B cell (primary cell): ENCODE data around the gene ZFYVE27. TPM values are rescaled to one million over a fixed set of nuclear protein-coding genes. Genes with fewer than 3 reads are reported as not detected.
A peak's percentile ranks its signal among the peaks of the same experiment; 100 is the strongest.

Source experiments
- ATAC-seq: fragments of 200-7000 bp; cut with Tn5 transposase; one replicate; pipeline ENCODE4 v1.10.0; 2021; ENCODE audit warnings: low read depth, mild to moderate bottlenecking, moderate number of reproducible peaks, moderate library complexity
- CTCF ChIA-PET: fragments of 350-600 bp; sonication (Branson Sonifier 250); formaldehyde crosslinking; loops from one replicate; lab custom pipeline; 2021; ENCODE audit warnings: antibody characterized with exemption, inconsistent platforms; lab: Charles Lee
- POLR2A ChIA-PET: fragments of 350-600 bp; sonication (Branson Sonifier 250); formaldehyde crosslinking; loops from one replicate; lab custom pipeline; 2021; ENCODE audit warnings: antibody characterized with exemption; lab: Charles Lee
- DNase-seq: peaks from one replicate; pipeline ENCODE4 v3.0.0; 2013
- H2AFZ ChIP-seq: 2 replicates; pipeline ENCODE4 v1.6.1; 2012; ENCODE audit warnings: mild to moderate bottlenecking, low read depth, low read length; ENCODE audit not compliant: insufficient read depth, poor library complexity, severe bottlenecking
- H3K27ac ChIP-seq, 2 donors: 1 replicate in 1 of 2; 2 replicates in 1 of 2; pipeline ENCODE4 v1.5.1; 2012 to 2013; ENCODE audit warnings: low read length in 2 of 2, mild to moderate bottlenecking in 2 of 2, moderate library complexity in 1 of 2
- H3K27me3 ChIP-seq, 4 experiments: fragments of 200-600 bp in 1 of 4; sonication (generic) in 1 of 4; replicated peaks in 1 of 4; 1 replicate in 2 of 4; 2 replicates in 2 of 4; pipeline versions ENCODE4 v1.6.1 to v1.7.0; 2013 to 2016; ENCODE audit warnings: low read length in 3 of 4, mild to moderate bottlenecking in 2 of 4, mixed read lengths in 1 of 4, moderate library complexity in 1 of 4; ENCODE audit not compliant: insufficient read depth in 4 of 4, control insufficient read depth in 3 of 4; ENCODE audit errors: control extremely low read depth in 1 of 4
- H3K36me3 ChIP-seq, 2 experiments: replicated peaks in 1 of 2; 1 replicate in 1 of 2; 2 replicates in 1 of 2; pipeline versions ENCODE4 v1.6.1 to v1.7.1; 2013; ENCODE audit warnings: low read length in 1 of 2; ENCODE audit not compliant: insufficient read depth in 2 of 2, control insufficient read depth in 1 of 2; ENCODE audit errors: control extremely low read depth in 1 of 2, extremely low read depth in 1 of 2
- H3K4me1 ChIP-seq, 2 donors: fragments of 200-600 bp in 1 of 2; sonication (generic) in 1 of 2; 1 replicate in 1 of 2; 2 replicates in 1 of 2; pipeline versions ENCODE4 v1.5.1 to v1.6.1; 2013 to 2017; ENCODE audit warnings: low read length in 2 of 2; ENCODE audit not compliant: control insufficient read depth in 2 of 2, insufficient read depth in 2 of 2
- H3K4me2 ChIP-seq: replicated peaks from 2 replicates; pipeline ENCODE3; 2012; ENCODE audit warnings: mild to moderate bottlenecking, low read depth, low read length; ENCODE audit not compliant: poor library complexity, severe bottlenecking
- H3K4me3 ChIP-seq, 5 experiments: fragments of 200-600 bp in 1 of 5; sonication (generic) in 1 of 5; 1 replicate in 3 of 5; 2 replicates in 2 of 5; pipeline versions ENCODE4 v1.5.1 to v1.7.0; 2011 to 2016; ENCODE audit warnings: low read length in 4 of 5, mild to moderate bottlenecking in 4 of 5, low read depth in 2 of 5, control low read depth in 1 of 5, moderate library complexity in 1 of 5; ENCODE audit not compliant: insufficient read depth in 1 of 5; ENCODE audit errors: control extremely low read depth in 1 of 5, extremely low read depth in 1 of 5
- H3K79me2 ChIP-seq: fragments of 200-600 bp; sonication (generic); one replicate; pipeline ENCODE4 v1.6.0; 2016; ENCODE audit warnings: low read length; ENCODE audit not compliant: control insufficient read depth, insufficient read depth
- H3K9ac ChIP-seq: fragments of 200-600 bp; sonication (generic); 2 replicates; pipeline ENCODE4 v1.6.1; 2017; ENCODE audit warnings: mild to moderate bottlenecking, low read length, moderate library complexity
- H3K9me3 ChIP-seq, 3 donors: one replicate each; pipeline versions ENCODE4 v1.6.1 to v1.7.1; 2013; ENCODE audit warnings: low read length in 2 of 3; ENCODE audit not compliant: control insufficient read depth in 2 of 3, insufficient read depth in 1 of 3; ENCODE audit errors: control extremely low read depth in 1 of 3
- H4K20me1 ChIP-seq: 2 replicates; pipeline ENCODE4 v1.6.0; 2012; ENCODE audit warnings: mild to moderate bottlenecking, low read length; ENCODE audit not compliant: insufficient read depth, control insufficient read depth, poor library complexity, severe bottlenecking
- H3K27ac Mint-ChIP-seq: one replicate; pipeline ENCODE4 v1.8.0; 2021; ENCODE audit warnings: mixed read lengths
- H3K27me3 Mint-ChIP-seq: one replicate; pipeline ENCODE4 v1.8.0; 2021; ENCODE audit warnings: mixed read lengths
- H3K4me1 Mint-ChIP-seq: one replicate; pipeline ENCODE4 v1.8.0; 2021; ENCODE audit warnings: mixed read lengths
- H3K4me3 Mint-ChIP-seq: one replicate; pipeline ENCODE4 v1.8.0; 2021; ENCODE audit warnings: mixed read lengths
- H3K9me3 Mint-ChIP-seq: one replicate; pipeline ENCODE4 v1.8.0; 2022; ENCODE audit warnings: mixed read lengths; ENCODE audit not compliant: insufficient read depth
- CTCF ChIP-seq: fragments of 200-600 bp; IDR thresholded peaks from one replicate; pipeline ENCODE4 v1.8.0; 2022; ENCODE audit warnings: antibody characterized with exemption, mild to moderate bottlenecking
- EZH2 ChIP-seq: IDR thresholded peaks from 2 replicates; pipeline ENCODE4 v1.6.1; 2012; ENCODE audit warnings: borderline replicate concordance, low read depth, mild to moderate bottlenecking, moderate library complexity, low read length; ENCODE audit not compliant: insufficient read depth, poor library complexity, severe bottlenecking
- WGBS: methylation state at CpG from one replicate; pipeline ENCODE4 v1.1.5; 2013; ENCODE audit warnings: missing lambda C conversion rate; ENCODE audit not compliant: insufficient coverage; 5-methylcytosine and 5-hydroxymethylcytosine counted together
- intact Hi-C: fragments of 100-400 bp; cut with micrococcal nuclease; formaldehyde crosslinking; loops from one replicate; pipeline ENCODE4 v1.10.0; 2022
- polyA plus RNA-seq: library from polyadenylated mRNA; depleted of rRNA; stranded (reverse); fragments of >200 nt; gene quantifications from 2 replicates; pipeline ENCODE4 v1.2.3, GENCODE V29; 2012
- total RNA-seq, 2 donors: library from RNA; stranded (reverse); fragments of 120-200 nt in 1 of 2; gene quantifications; 1 replicate in 1 of 2; 2 replicates in 1 of 2; pipeline versions ENCODE4 v1.2.3 to v1.2.4, GENCODE V29; 2013 to 2022

Gene ZFYVE27
- total and polyA plus RNA-seq, 2 donors (not counting 1 experiment from before 2014, with no cell fraction given) = 50.4 to 79.7 TPM

DNA sequence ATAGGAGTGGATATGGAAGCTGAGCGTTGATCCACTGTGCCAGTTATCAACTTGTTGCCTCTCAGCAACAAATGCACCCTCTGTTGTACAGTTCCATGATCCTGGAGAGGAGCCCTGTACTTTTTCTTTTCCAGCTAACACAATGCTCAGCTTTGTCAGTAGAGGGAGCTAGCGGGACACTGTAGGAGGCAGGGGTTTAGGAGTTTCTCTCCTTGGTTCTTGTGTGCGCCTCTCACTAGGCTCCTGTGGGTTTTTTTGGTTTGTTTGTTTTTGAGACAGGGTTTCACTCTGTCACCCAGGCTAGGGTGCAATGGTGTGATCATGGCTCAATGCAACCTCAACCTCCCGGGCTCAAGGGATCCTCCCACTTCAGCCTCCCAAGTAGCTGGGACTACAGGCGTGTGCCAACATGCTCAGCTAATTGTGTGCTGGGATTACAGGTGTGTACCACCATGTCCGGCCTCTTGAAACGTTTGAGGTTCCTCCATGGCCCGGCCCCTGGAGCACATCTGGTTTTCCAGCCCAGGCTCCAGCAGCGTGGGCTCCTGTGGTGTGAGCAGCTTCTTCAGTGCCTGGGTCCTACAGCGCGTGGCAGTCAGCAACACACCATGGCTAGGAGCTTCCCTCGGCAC, 35.4 kb upstream of the ZFYVE27 start:
- no peaks in the 10 kb centered on the region for H3K36me3 ChIP-seq
- Mint-ChIP-seq H3K27me3 (peaks cover 11% of the 10 kb centered on the region), H3K4me1 (no peaks in the 10 kb centered on the region), H3K9me3 (no peaks in the 10 kb centered on the region), H3K27ac (no peak overlapping the region), H3K4me3 (no peak overlapping the region)
- no peaks in the 10 kb centered on the region for H3K4me1 ChIP-seq
- H3K27ac ChIP-seq = no peak overlapping the region
- intact Hi-C loops = loop anchor here (1.0 kb wide), 1 partner anchor 30 kb away; no protein-coding TSS in a partner anchor
- H3K4me2 ChIP-seq = no peak overlapping the region
- H2AFZ ChIP-seq = no peak overlapping the region
- ATAC-seq (peak; percentile 75), DNase-seq (peak; percentile 66)
- POLR2A ChIA-PET = interaction anchor here (0.6 kb wide), 1 partner anchor 30 kb away, joined by 3 read pairs; no protein-coding TSS in a partner anchor
- TF ChIP-seq CTCF = peak; percentile 78
- no peak for TF ChIP-seq EZH2
- H3K27me3 ChIP-seq = peaks cover 0 to 9% (median 2%) of the 10 kb centered on the region in 4 experiments
- H3K9ac ChIP-seq = no peak overlapping the region
- H4K20me1 ChIP-seq = no peaks in the 10 kb centered on the region
- H3K4me3 ChIP-seq = no peak overlapping the region
- CTCF ChIA-PET = interaction anchor here (0.6 to 6.2 kb wide), 17 partner anchors 8 to 1299 kb away, joined by 3 to 117 read pairs (median 5); partner anchors contain the start of genes ANKRD2, AVPI1, MARVELD1 and ZFYVE27
- no peaks in the 10 kb centered on the region for H3K9me3 ChIP-seq
- no peaks in the 10 kb centered on the region for H3K79me2 ChIP-seq
- 60% methylated on average over 11 of the region's 12 CpGs for WGBS

DNA sequence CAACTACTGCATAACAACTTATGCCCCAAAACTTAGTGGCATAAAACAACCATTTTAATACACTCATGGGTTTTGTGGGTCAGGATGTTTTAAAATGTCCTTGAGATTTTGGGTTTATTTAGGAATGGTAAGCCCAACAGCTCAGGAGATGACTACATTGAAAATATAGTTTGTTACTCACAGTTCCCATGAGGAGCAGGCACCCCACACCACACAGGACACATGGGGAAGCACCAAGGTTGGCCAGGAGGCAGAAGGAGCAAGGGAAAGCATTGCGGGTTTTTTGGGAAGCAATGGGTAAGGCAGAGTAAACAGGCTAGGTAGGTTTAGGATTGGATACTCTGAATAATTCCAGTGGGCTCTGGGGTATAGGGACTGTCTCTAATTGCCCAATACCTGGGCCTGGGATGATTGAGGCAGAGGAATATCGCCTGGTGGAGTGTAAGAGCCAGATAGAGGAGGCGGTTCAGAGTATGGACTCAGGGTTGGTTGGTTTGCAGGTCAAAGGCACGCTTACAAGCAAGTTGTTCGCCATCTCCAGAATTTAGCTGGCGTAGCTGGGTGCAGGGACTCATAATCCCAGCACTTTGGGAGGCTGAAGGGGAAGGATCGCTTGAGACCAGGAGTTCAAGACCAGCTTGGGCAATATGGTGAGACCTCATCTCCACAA, 33.4 kb upstream of the ZFYVE27 start:
- H3K27ac Mint-ChIP-seq = no peak overlapping the region
- WGBS = 92% methylated on average over 6 of the region's 7 CpGs
- ChIA-PET CTCF (interaction anchor here (0.7 to 6.2 kb wide), 11 partner anchors 10 to 1301 kb away, joined by 3 to 117 read pairs (median 4); partner anchors contain the start of genes AVPI1, MARVELD1 and ZFYVE27), POLR2A (interaction anchor here (0.6 to 0.7 kb wide), 3 partner anchors 27 to 1307 kb away, joined by 3 to 4 read pairs (median 3); no protein-coding TSS in a partner anchor)
- intact Hi-C loops = no loop called here
- ATAC-seq (no peak), DNase-seq (no peak)
- H3K27ac ChIP-seq = no peak overlapping the region
- H3K4me3 Mint-ChIP-seq = no peak overlapping the region
- peaks cover 17% of the 10 kb centered on the region for H3K27me3 Mint-ChIP-seq
- TF ChIP-seq EZH2 (no peak), CTCF (no peak)
- H3K27me3 ChIP-seq = peaks cover 0 to 15% (median 4%) of the 10 kb centered on the region in 4 experiments
- no peaks in the 10 kb centered on the region for H3K4me1 Mint-ChIP-seq
- no peaks in the 10 kb centered on the region for H3K9me3 ChIP-seq
- H3K36me3 ChIP-seq = no peaks in the 10 kb centered on the region
- no peak overlapping the region for H2AFZ ChIP-seq
- no peak overlapping the region for H3K9ac ChIP-seq
- no peaks in the 10 kb centered on the region for H3K79me2 ChIP-seq
- no peaks in the 10 kb centered on the region for H3K9me3 Mint-ChIP-seq
- no peak overlapping the region for H3K4me2 ChIP-seq
- no peak overlapping the region for H3K4me3 ChIP-seq
- H4K20me1 ChIP-seq = no peaks in the 10 kb centered on the region
- no peaks in the 10 kb centered on the region for H3K4me1 ChIP-seq
